Measurements from ENCODE around the gene PDSS1.

The PDSS1 gene

GRCh38 chr10:26735435-26735834, 37.9 kb downstream of the PDSS1 start:
- no peak for TF ChIP-seq JUND (IDR thresholded peaks at IDR 0.05; ENCODE audit: low read depth)
- DNase-seq (ENCODE audit: low read depth in 1 of 2, low spot score in 1 of 2): no peak
- in situ Hi-C loops (cut with HindIII; ENCODE audit: low pct_unique_long_range_greater_than_20kb, low sequenced_read_pairs): no loop called here

GRCh38 chr10:26737730-26738129, 40.2 kb downstream of the PDSS1 start:
- no peak for TF ChIP-seq JUND (IDR thresholded peaks at IDR 0.05; ENCODE audit: low read depth)
- in situ Hi-C loops (cut with HindIII; ENCODE audit: low pct_unique_long_range_greater_than_20kb, low sequenced_read_pairs): no loop called here
- DNase-seq (ENCODE audit: low read depth in 1 of 2, low spot score in 1 of 2): no peak

- TF ChIP-seq JUND (IDR thresholded peaks at IDR 0.05; ENCODE audit: low read depth): no peak
- no peak for DNase-seq (ENCODE audit: low read depth in 1 of 2, low spot score in 1 of 2)
- in situ Hi-C loops (cut with HindIII; ENCODE audit: low pct_unique_long_range_greater_than_20kb, low sequenced_read_pairs): no loop called here
These were observed 40.9 kb downstream of the PDSS1 start for GRCh38 chr10:26738301-26738911.

GRCh38 chr10:26739071-26739631, 41.6 kb downstream of the PDSS1 start:
- no peak for DNase-seq (ENCODE audit: low read depth in 1 of 2, low spot score in 1 of 2)
- no peak for TF ChIP-seq JUND (IDR thresholded peaks at IDR 0.05; ENCODE audit: low read depth)
- in situ Hi-C loops (cut with HindIII; ENCODE audit: low pct_unique_long_range_greater_than_20kb, low sequenced_read_pairs): no loop called here

- TF ChIP-seq JUND (IDR thresholded peaks at IDR 0.05; ENCODE audit: low read depth): no peak
- in situ Hi-C loops (cut with HindIII; ENCODE audit: low pct_unique_long_range_greater_than_20kb, low sequenced_read_pairs): no loop called here
- no peak for DNase-seq (ENCODE audit: low read depth in 1 of 2, low spot score in 1 of 2)
These were observed 43.9 kb downstream of the PDSS1 start for GRCh38 chr10:26741368-26741767.

- in situ Hi-C loops (cut with HindIII; ENCODE audit: low pct_unique_long_range_greater_than_20kb, low sequenced_read_pairs): no loop called here
These were observed 45.6 kb downstream of the PDSS1 start for GRCh38 chr10:26743091-26743490.

GRCh38 chr10:26743841-26744240, 46.3 kb downstream of the PDSS1 start:
- no peak for DNase-seq (ENCODE audit: low read depth in 1 of 2, low spot score in 1 of 2)
- no peak for TF ChIP-seq JUND (IDR thresholded peaks at IDR 0.05; ENCODE audit: low read depth)
- in situ Hi-C loops (cut with HindIII; ENCODE audit: low pct_unique_long_range_greater_than_20kb, low sequenced_read_pairs): no loop called here

More at GRCh38 chr10:26743091-26743490, 45.6 kb downstream of the PDSS1 start:
- no peak for DNase-seq (ENCODE audit: low read depth in 1 of 2, low spot score in 1 of 2)
- TF ChIP-seq JUND (IDR thresholded peaks at IDR 0.05; ENCODE audit: low read depth): no peak

- DNase-seq (ENCODE audit: low read depth in 1 of 2, low spot score in 1 of 2): no peak
- no peak for TF ChIP-seq JUND (IDR thresholded peaks at IDR 0.05; ENCODE audit: low read depth)
- in situ Hi-C loops (cut with HindIII; ENCODE audit: low pct_unique_long_range_greater_than_20kb, low sequenced_read_pairs): no loop called here
These were observed 48.6 kb downstream of the PDSS1 start for GRCh38 chr10:26746061-26746460.

- no peak for TF ChIP-seq JUND (IDR thresholded peaks at IDR 0.05; ENCODE audit: low read depth)
- DNase-seq (ENCODE audit: low read depth in 1 of 2, low spot score in 1 of 2): no peak
- in situ Hi-C loops (cut with HindIII; ENCODE audit: low pct_unique_long_range_greater_than_20kb, low sequenced_read_pairs): no loop called here
These were observed 58.0 kb downstream of the PDSS1 start for GRCh38 chr10:26755443-26755903.

GRCh38 chr10:26759008-26759407, 61.5 kb downstream of the PDSS1 start:
- no peak for DNase-seq (ENCODE audit: low read depth in 1 of 2, low spot score in 1 of 2)
- in situ Hi-C loops (cut with HindIII; ENCODE audit: low pct_unique_long_range_greater_than_20kb, low sequenced_read_pairs): no loop called here
- TF ChIP-seq JUND (IDR thresholded peaks at IDR 0.05; ENCODE audit: low read depth): no peak

GRCh38 chr10:26765549-26765948, 68.0 kb downstream of the PDSS1 start:
- in situ Hi-C loops (cut with HindIII; ENCODE audit: low pct_unique_long_range_greater_than_20kb, low sequenced_read_pairs): no loop called here
- no peak for DNase-seq (ENCODE audit: low read depth in 1 of 2, low spot score in 1 of 2)
- no peak for TF ChIP-seq JUND (IDR thresholded peaks at IDR 0.05; ENCODE audit: low read depth)

- TF ChIP-seq JUND (IDR thresholded peaks at IDR 0.05; ENCODE audit: low read depth): no peak
- in situ Hi-C loops (cut with HindIII; ENCODE audit: low pct_unique_long_range_greater_than_20kb, low sequenced_read_pairs): no loop called here
- DNase-seq (ENCODE audit: low read depth in 1 of 2, low spot score in 1 of 2): no peak
These were observed 72.6 kb downstream of the PDSS1 start for GRCh38 chr10:26770069-26770468.

- TF ChIP-seq JUND (IDR thresholded peaks at IDR 0.05; ENCODE audit: low read depth): no peak
These were observed 76.1 kb downstream of the PDSS1 start for GRCh38 chr10:26773633-26774032.

GRCh38 chr10:26776258-26776657, 78.8 kb downstream of the PDSS1 start:
- in situ Hi-C loops (cut with HindIII; ENCODE audit: low pct_unique_long_range_greater_than_20kb, low sequenced_read_pairs): no loop called here
- no peak for DNase-seq (ENCODE audit: low read depth in 1 of 2, low spot score in 1 of 2)
- no peak for TF ChIP-seq JUND (IDR thresholded peaks at IDR 0.05; ENCODE audit: low read depth)

More at GRCh38 chr10:26773633-26774032, 76.1 kb downstream of the PDSS1 start:
- no peak for DNase-seq (ENCODE audit: low read depth in 1 of 2, low spot score in 1 of 2)
- in situ Hi-C loops (cut with HindIII; ENCODE audit: low pct_unique_long_range_greater_than_20kb, low sequenced_read_pairs): no loop called here
